Hepatic stellate cell (primary cell): ENCODE data around the gene EGR4.
A peak's percentile ranks its signal among the peaks of the same experiment; 100 is the strongest.
"Not testable (repeated sequence)": the region's sequence is repeated elsewhere in the genome, so short reads cannot be mapped to it uniquely, and the experiment has no call there.

ENCODE experiments used
- DNase-seq: peaks from one replicate; pipeline ENCODE4 v3.0.0; 2011; ENCODE audit warnings: low spot score

The EGR4 gene

GRCh38 chr2:73263540-73264331 lies 29.6 kb downstream of the EGR4 start:
- DNase-seq = no peak

DNA sequence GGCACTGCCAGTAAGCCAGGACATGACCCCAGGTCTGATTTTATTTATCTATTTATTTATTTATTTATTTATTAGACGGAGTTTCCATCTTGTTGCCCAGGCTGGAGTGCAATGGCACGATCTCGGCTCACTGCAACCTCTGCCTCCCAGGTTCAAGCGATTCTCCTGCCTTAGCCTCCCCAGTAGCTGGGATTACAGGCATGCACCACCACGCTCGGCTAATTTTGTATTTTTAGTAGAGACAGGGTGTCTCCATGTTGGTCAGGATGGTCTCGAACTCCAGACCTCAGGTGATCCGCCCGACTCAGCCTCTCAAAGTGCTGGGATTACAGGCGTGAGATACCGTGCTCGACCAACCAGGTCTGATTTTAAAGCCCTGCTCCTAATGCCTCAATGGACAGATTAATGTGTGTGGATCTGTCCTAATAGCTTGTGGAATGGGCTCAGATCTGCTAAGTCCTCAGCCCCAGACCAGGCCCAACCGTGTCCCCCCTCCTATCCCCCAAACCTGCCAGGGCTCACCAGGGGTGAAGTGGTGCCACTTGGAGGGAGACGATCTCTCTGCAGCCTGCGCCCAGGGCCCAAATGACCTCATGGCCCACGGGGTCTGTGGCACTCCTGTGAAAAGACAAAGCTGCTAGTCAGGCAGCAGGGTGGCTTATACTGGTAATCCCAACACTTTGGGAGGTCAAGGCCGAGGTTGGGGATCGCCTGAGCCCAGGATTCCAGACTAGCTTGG lies 30.5 kb downstream of the EGR4 start:
- DNase-seq = not testable (repeated sequence)

DNA sequence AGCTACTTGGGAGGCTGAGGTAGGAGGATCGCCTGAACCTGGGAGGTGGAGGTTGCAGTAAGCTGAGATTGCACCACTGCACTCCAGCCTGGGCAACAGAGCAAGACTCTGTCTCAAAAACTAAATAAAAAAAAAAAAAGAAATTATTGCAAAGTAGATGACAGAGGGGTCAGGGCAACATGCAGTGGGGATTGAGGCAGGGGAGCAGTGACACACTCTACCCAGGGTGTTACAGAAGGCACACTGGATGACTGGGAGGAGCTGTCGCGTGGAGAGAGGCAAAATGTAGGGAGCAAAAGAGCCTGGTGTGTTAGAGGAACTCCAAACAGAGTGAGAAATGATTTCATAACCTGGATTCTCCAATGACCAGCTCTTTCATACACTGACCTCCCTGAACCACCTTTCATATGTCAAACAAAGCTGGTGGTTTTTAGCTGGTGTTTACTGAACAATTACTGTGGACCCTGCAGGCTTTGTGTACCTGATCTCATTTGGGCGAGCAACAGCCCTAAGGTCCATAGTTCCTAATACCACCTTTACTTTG lies 31.2 kb downstream of the EGR4 start:
- no peak for DNase-seq

DNA sequence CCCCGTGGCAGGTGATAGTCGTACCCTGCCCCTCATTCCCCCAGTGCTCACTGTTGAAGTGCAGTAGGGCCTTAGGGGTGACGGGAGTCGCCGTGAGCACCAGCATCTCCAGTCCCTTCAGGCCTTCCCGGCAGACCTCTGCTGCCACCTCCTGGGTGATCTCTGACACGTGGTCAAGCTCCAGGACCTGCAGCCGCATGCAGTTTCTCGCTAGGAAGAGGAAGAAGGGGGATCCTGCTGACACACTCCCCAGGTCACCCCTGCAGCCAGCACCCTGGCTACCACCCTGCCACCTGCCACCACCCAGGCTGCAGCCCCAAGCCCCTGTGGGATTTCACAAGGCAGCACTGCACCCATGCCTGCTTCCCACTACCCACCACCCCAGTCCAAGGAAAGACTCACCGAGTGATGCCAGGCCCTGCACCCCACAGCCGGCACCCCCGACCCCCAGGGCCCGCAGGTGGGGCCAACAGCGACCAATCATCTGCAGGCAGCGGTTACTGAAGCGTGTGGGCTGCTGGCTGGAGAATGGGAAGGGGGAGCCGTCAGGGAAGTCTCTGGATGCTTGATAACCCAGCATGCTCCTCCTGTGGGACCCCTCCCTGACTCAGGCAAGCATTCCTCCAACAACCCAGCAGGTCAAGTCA lies 32.9 kb downstream of the EGR4 start:
- peak; percentile 91 for DNase-seq

DNA sequence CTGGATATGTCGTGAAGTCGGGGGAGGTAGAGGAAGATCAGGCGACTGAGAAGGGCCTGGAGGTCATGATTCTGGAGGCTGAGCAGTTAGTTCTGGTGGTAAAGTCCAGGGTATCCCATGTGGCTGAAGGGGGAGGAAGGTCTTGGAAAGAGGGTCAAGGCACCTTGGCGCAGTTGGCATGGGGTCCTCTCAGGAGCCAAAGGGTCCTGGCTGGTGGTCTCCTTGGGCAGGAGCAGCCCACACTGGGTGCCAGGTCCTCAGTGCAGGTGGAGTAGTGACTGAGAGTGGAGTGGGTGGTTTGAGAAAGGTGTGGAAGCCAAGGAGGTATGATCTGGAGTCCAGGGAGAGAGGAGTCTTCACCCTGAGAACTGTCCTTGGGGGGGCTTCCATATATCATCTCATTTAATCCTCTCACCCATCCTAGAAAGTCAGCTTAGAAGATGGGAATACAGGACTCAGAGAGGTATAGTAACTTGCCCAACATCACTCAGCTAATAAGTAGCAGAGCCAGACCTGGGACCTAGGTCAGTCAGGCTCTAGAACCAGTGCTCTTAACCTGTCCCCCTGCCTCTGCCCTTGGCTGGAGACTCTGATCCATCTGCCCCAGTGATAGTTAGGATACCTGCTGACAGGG lies 33.5 kb downstream of the EGR4 start:
- no peak for DNase-seq

GRCh38 chr2:73259276-73259675 lies 34.1 kb downstream of the EGR4 start:
- no peak for DNase-seq

DNA sequence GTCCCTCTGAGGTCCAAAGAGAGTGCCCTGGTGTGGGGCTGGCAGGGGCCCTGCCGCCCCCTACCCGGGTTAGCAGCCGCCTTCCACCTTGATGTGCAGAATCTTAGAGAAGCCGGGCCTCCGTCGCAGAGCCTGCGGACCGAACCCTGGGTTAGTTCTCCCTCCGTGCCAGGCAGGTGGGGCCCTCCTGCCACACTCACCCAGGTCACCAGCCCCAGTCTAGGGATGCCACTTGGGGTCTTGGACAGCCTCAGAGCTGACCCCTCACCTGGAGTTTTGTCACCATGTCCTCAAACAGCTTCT lies 34.5 kb downstream of the EGR4 start:
- no peak for DNase-seq

DNA sequence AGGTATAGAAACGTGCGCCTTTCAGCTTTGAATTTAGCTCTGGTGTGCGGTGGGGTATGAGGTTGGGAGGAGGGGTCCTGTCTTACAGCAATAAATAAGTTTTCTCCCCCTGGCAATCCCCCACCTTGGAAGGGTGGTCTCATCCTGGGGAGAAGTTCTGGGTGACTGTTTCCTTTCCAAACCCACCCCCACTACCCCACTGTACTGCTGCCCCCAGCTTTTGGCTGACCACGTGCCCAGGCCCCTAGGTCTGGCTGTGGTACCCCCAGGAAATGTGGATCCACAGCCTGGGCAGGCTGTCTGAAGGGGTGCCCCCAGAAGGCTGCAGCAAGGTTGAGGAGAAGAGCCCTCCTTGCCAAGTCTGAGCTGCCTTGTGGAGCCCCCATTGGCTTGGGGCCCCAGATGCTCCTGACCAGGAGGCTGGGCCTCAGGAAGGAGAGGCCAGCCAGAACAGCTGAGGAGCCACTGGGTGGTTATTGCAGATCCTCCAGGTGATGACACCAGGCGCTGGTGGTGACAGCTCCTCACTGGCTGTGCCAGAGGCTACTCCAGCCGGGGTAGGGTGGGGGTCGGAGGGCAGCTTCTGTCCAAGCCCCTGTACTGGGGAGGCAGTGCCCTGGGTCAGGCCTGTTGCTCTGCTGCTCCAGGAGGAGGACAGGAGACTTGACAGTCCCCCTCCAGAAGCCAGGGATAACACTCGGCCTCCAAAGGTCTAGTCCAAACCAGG lies 35.0 kb downstream of the EGR4 start:
- DNase-seq = no peak

GRCh38 chr2:73257425-73258125 lies 35.8 kb downstream of the EGR4 start:
- DNase-seq = no peak

DNA sequence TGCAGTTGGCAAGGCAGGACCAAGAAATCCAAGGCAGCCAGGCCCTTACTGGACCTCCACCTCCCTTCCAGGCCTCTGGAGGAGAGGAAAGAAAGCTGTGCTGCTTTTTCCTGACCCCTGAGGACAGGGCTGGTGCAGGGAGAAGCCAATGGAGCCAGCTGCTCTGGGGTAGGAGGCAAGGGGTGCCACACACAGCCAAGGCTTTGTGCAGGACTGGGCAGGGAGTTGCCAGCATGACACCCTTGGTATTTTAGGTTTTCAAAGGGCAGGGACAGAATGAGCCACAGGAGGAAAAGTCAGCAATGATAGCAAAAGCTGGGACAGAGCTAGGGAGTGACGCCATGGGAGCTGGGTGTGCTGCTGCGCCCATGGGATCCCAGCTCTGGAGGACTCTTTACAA lies 36.3 kb downstream of the EGR4 start:
- DNase-seq = no peak

GRCh38 chr2:73256618-73256922 lies 36.8 kb downstream of the EGR4 start:
- no peak for DNase-seq

- DNase-seq = no peak
These were observed 37.3 kb downstream of the EGR4 start for GRCh38 chr2:73255907-73256617.

DNA sequence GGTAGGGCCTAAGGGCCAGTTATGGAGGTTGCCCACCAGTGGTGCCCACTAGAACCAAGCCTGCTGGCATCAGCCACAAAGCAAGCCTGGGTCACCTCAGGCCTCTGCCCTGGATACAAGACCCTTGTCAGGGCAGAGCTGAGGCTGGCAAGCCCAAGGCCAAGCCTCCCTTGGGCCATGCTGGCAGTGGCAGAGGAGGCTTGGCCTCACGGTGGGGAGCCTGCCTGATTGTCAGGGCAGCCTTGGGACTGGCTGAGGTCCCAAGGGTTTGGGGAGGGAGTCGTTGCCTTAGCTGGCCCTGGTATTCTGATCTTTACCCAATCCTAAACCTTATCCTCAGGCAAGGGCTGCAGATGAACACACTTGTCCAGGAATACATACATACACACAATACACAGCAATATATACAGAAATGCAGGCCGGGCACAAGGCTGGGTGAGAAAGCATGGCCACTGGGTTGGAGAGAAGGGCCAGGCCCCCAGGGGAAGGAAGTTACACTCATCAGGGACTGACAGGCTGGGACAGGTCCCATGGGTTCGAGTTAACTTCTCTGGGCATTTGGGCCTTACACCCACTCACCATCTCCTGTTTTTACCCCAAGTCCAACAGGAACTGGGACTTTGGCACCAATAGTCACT lies 38.2 kb downstream of the EGR4 start:
- DNase-seq = no peak

GRCh38 chr2:73254343-73255006 lies 38.9 kb downstream of the EGR4 start:
- no peak for DNase-seq

DNA sequence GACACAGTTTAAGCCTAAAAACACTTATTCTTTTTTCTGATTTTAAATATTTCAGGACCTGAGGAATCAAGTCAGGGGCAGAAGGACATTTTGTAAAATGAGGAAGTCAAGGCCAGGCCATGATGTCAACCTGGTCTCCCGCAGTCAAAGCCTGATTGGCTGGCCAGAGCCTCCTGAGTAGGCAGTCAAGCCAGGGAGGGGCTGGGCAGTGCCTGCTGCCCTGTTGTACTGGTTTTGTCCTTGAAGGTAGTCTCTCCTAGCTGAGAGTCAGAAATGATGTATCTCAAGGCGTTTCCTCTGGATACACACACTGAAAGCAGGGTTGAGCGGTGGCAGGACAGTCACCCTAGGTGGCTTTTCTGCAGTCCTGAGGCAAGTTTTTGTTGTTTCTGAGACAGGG lies 39.4 kb downstream of the EGR4 start:
- DNase-seq = no peak

DNA sequence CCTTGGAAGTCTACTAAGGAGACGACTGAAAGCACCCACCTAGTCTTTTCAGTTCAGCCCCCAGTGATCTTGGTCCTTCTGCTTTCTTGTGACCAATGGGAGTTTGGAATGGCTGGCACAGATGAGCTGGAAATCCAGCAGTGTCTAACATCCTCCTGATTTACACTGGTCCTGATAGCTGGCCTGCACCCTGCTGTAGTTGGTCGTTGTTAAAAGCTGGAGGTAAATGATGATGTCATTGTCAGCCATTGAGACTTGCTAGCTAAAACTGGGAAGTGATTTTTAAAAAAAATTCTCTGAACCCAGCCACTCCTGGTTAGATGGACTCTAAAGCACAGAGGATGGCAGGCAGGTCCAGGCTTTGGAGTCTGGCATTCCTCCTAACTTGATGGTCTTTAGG lies 39.9 kb downstream of the EGR4 start:
- no peak for DNase-seq

DNA sequence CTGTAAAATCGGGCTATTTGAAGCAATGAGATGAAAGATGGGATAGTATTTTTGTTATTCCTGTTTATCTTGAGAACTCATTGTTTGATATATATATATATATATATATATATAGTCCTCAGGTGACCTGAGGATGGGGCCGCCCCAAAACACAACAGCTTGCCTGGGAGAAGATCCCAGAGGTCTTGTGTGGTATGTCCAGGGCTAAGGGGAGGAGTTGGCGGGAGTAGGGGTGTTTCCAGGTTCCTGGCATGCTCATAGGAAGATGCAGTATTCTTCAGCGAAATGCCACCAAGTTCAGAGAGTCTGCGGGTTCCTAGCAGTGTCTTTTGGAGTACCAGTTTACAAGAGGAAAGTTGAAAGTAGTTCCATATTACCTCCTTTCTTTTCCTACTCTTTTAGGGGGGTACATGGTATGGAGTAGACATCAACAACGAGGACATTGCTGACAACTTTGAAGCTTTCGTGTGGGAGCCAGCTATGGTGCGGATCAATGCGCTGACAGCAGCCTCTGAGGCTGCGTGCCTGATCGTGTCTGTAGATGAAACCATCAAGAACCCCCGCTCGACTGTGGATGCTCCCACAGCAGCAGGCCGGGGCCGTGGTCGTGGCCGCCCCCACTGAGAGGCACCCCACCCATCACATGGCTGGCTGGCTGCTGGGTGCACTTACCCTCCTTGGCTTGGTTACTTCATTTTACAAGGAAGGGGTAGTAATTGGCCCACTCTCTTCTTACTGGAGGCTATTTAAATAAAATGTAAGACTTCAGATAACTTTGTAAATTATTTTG lies 40.9 kb downstream of the EGR4 start:
- DNase-seq = no peak

- no peak for DNase-seq
These were observed 42.2 kb downstream of the EGR4 start for GRCh38 chr2:73250872-73251846.
